ENCODE results near the gene POFUT2.

Gene POFUT2

DNA sequence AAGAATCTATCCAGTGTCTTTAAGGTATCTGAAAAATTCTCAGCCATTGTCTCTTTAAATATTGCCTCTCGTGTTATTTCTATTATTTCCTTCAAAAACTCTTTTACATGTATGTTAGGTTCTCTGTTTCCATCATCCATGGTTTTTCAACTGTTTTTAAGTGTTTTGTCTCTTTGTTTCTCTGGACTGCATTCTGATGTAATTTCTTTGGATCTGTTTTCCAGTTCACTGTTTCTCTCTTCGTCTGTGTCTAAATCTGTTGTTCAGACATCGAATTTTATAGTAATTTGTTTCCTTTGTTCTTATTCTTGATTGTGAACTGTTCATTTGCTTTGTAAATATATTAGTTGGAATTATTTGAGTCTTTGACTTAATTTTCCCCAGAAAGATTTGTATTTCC is 44.1 kb downstream of the POFUT2 start:
- no peak for TF ChIP-seq CTCF (conservative IDR thresholded peaks at IDR 0.05; ENCODE audit: low read depth, low read length)
- DNase-seq (ENCODE audit: low read depth) = no peak
- no peak overlapping the region for H3K4me3 ChIP-seq (ENCODE audit: low read depth, low read length)

GRCh38 chr21:45241357-45241756 is 46.3 kb downstream of the POFUT2 start:
- TF ChIP-seq CTCF (conservative IDR thresholded peaks at IDR 0.05; ENCODE audit: low read depth, low read length) = no peak
- DNase-seq (ENCODE audit: low read depth) = no peak
- H3K4me3 ChIP-seq (ENCODE audit: low read depth, low read length) = no peak overlapping the region

DNA sequence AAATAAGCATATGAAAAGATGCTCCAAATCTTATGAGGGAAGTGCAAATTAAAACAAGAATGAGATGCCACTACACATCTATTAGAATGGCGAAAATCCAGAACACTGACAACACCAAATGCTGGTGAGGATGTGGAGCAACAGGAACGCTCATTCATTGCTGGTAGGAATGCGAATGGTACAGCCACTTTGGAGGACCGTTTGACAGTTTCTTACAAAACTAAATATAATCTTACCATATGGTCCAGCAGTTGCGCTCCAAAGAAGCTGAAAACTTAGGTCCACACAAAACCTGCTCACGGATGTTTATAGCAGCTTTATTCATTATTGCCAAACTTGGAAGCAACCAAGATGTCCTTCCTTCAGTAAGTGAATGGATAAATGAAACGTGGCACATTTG is 50.3 kb downstream of the POFUT2 start:
- no peak for DNase-seq (ENCODE audit: low read depth)
- H3K4me3 ChIP-seq (ENCODE audit: low read depth, low read length) = no peak overlapping the region
- no peak for TF ChIP-seq CTCF (conservative IDR thresholded peaks at IDR 0.05; ENCODE audit: low read depth, low read length)

GRCh38 chr21:45236481-45236880 is 51.2 kb downstream of the POFUT2 start:
- no peak for TF ChIP-seq CTCF (conservative IDR thresholded peaks at IDR 0.05; ENCODE audit: low read depth, low read length)
- no peak for DNase-seq (ENCODE audit: low read depth)
- H3K4me3 ChIP-seq (ENCODE audit: low read depth, low read length) = no peak overlapping the region

GRCh38 chr21:45235488-45235887 is 52.2 kb downstream of the POFUT2 start:
- H3K4me3 ChIP-seq (ENCODE audit: low read depth, low read length) = no peak overlapping the region
- DNase-seq (ENCODE audit: low read depth) = no peak
- TF ChIP-seq CTCF (conservative IDR thresholded peaks at IDR 0.05; ENCODE audit: low read depth, low read length) = no peak

DNA sequence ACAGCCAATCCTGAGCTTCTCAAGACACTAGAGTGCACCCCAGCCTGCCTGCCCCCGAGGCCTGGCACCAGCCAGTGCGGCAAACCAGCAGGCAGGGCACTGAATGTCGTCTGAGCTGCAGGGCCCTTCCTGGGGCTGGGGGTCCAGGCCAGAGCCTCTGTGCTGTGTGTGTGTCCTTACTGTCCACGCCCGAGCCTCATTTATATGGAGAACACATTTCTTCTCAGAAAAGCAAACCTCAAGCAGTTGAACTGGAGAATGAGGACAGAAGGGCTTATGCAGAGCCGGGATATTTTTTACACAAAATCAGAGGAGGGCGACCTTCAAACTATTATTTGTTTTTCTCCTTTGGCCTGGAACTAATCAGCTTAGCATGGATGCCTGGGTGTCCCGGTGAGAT is 52.7 kb downstream of the POFUT2 start:
- no peak for TF ChIP-seq CTCF (conservative IDR thresholded peaks at IDR 0.05; ENCODE audit: low read depth, low read length)
- no peak overlapping the region for H3K4me3 ChIP-seq (ENCODE audit: low read depth, low read length)
- no peak for DNase-seq (ENCODE audit: low read depth)

GRCh38 chr21:45234127-45234526 is 53.6 kb downstream of the POFUT2 start:
- no peak for DNase-seq (ENCODE audit: low read depth)
- H3K4me3 ChIP-seq (ENCODE audit: low read depth, low read length) = no peak overlapping the region
- TF ChIP-seq CTCF (conservative IDR thresholded peaks at IDR 0.05; ENCODE audit: low read depth, low read length) = no peak

Data from choroid plexus epithelial cell (primary cell).